Stimulated activated CD4-positive, alpha-beta T cell treated with anti-CD3 and anti-CD28 coated beads, Interleukin-15, amount 100 ng/mL, for 48 hours (primary cell): Measurements from ENCODE around the gene COLGALT1.
A peak's percentile ranks its signal among the peaks of the same experiment; 100 is the strongest.
"Not testable (repeated sequence)": the region's sequence is repeated elsewhere in the genome, so short reads cannot be mapped to it uniquely, and the experiment has no call there.

Experiments
- DNase-seq, 2 donors: peaks; one replicate each; pipeline ENCODE4 v3.0.0-alpha.2; 2020; ENCODE audit warnings: low read depth in 2 of 2

COLGALT1 gene

DNA sequence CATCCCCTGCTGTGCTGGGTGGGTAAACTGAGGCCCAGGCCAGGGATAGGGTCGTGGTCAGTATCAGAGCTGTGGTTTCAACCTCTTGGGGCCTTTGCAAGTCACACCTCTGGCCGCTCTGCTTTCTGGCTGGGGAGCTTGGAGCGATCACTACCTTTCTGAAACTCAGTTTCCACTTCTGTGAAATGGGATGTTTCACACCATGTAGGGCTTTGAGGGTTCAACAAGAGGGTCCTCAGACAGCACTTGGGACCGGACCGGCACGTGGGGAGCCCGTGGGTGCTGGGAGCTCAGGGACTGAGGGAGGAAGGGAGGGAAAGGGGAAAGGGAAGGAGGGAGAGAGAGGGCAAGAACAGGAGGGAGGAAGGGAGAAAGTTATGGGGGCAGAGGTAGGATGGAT lies 22.9 kb upstream of the COLGALT1 start:
- no peak for DNase-seq

DNA sequence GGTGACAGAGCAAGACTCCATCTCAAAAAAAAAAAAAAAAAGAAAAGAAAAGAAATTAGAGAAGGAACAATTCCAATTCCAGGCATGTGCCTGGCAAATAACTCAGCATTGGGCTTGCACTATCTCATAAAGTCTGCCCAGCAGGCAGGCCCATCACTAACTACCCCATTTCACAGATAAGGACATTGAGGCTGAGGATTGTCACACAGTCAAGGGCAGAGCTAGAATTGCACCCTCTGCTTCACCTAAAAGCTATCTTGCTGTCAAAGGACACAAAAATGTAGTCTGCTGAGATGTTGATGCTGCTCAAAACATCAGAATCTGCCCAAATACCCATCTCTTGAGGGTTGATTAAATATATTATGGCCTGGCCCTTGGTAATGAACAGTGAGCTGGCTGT lies 20.7 kb upstream of the COLGALT1 start:
- no peak for DNase-seq

DNA sequence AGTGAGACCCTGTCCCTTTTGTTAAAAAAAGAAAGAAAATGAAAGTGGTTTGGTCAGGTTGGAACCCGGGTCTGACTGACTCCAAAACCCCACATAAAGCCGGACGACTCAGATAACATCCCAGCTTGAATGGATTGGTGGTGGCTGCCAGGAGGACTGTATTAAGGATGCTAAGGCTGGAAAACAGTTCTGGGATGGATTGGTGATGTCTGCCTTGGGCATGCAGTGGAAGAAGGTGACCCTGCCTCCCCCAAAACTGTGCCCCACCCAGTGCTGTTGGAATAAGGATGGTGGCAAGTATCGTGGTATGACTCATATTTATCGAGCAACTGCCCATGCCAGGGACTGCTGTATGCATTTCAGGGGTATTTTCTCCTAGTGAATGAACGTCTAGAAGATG lies 18.5 kb upstream of the COLGALT1 start:
- DNase-seq: no peak

DNA sequence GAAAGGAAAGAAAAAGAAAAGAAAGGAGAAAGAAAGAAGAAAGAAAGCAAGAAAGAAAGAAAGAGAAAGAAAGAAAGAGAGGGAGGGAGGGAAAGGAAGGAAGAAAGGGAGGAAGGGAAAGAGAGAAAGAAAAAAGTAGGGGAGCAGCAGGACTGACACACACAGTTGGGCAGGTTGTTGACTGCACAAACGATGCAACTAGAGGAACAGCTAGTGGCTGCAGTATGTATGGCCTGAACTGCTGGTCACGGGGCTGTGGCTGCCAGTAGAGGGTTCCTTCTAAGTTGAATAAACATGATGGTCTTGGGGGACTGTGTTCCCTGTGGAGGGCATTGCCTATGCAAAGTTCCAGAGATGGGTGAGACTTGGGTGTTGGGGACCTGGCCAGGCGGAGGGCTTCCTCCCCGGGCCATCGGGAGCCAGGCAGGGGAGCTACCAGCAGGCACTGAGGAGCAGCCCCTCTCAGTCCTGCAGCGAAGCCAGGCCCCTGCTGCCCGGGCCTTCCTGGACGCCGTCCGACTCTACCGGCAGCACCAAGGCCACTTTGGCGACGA lies 16.7 kb upstream of the COLGALT1 start:
- no peak for DNase-seq

DNA sequence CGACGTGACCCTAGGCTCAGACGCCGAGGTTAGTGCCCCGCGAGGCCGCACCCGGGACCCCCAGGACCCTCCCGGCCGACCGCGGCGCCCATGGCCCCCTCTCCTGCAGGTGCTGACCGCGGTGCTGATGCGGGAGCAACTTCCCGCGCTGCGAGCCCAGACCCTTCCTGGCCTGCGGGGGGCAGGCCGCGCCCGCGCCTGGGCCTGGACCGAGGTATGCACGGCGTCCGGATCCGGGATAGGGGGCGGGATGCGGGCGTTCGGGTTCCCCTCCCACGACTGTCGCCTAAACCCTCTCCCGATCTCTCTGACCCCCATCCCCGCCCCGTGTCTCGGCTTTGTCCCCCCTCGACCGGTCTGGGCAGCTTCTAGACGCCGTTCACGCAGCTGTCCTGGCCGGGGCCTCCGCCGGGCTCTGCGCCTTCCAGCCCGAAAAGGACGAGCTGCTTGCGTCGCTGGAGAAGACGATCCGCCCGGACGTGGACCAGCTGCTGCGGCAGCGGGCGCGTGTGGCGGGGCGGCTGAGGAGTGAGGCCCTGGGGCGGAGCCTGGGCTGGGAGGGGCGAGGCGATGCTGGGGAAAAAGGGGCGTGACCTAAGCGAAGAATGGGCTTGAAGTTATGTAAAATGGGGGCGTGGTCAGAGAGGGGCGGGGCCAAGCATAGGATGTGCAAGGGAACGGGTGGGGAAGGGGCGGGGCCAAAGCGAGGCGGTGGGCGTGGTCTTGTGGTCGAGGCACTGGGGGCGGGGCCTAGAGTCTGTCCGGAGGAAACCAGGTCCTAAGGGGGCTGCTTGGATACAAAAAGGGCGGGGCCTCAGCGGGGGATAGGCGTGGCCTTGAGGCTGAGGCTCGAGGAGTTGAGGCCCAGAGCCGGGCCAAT lies 16.0 kb upstream of the COLGALT1 start:
- peak; percentile 97 to 98 for DNase-seq

DNA sequence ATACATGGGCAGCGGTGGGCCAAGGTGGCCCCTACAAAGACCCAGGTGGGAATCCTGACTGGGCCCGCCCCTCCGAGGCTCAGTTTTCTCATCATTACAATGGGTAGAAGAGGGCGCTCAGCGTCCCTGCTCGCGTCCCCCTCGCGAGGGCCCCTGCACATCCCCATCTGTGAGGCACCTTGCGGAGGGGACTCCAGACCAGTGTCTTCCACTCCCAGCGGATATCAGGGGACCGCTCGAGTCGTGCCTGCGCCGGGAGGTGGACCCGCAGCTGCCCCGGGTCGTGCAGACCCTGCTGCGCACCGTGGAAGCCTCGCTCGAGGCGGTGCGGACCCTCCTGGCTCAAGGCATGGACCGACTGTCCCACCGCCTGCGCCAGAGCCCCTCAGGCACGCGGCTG lies 15.3 kb upstream of the COLGALT1 start:
- no peak for DNase-seq

DNA sequence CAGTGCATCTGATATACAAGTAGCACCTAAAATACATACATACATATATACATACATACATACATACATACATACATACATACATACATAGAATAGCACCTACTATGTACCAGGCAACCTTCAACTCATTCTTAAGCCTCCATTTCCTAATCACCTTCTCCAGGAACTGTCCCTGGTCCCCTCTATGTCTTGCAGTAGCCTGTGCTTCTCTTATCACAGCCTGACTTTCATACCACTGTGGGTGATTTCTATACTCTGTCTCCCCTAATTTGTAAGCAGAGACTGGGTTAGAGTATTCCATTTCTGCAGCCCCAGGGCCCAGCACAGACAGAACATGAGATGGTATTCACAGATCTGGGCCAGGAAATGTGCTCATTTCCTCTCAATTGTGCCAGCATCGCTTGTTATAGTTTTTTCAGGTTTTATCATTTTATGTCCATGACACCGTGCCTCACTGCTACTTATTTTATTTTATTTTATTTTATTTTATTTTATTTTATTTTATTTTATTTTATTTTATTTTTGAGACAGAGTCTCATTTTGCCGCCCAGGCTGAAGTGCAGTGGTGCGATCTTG lies 14.2 kb upstream of the COLGALT1 start:
- DNase-seq: no peak

DNA sequence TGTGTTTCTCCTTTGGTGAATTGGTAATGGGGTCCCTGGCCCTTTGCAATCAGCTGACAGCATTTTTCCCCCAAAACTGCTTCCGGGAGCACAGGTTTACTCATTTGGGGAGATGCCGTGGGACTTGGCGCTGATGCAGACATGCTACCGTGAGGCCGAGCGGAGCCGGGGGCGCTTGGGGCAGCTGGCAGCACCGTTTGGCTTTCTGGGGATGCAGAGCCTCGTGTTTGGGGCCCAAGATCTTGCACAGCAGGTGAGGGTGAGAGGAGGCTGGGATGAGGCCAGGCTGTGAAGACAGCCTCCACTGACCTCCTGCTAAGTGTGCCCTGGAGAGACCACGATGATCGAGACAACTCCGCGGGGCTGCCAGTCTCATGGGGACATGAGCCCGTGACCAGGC lies 13.4 kb upstream of the COLGALT1 start:
- no peak for DNase-seq

DNA sequence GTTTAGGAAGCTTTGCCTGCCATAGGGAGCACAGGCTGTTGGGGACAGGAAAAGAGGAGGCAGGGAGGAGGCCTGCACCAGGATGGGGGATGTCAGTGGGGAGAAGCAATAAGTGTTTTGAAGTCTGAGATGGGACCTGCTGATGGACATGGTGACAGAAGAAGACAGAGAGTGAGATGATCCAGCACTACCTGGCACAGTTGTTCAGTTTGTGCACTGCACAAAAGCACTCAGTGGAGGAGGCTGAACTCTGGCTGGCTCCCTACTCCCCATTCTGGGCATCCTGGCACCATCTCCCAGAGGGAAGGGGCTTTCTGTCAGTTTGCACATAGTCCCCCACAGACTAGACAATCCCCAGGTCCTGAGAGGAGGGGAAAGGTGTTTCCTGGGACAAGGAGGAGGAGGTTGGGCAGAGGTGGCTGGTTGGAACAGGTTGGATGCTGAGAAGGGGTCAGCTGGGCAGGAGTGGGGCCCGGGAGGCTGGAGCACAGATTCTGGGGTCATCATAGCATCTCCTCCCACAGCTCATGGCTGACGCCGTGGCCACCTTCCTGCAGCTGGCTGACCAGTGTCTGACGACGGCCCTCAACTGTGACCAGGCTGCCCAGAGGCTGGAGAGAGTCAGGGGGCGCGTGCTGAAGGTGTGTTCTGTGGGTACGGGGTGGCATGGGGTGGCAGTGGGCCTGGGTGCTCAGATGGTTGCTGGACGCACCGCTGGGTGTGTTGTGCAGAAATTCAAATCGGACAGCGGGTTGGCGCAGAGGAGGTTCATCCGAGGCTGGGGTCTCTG lies 12.5 kb upstream of the COLGALT1 start:
- DNase-seq: no peak

DNA sequence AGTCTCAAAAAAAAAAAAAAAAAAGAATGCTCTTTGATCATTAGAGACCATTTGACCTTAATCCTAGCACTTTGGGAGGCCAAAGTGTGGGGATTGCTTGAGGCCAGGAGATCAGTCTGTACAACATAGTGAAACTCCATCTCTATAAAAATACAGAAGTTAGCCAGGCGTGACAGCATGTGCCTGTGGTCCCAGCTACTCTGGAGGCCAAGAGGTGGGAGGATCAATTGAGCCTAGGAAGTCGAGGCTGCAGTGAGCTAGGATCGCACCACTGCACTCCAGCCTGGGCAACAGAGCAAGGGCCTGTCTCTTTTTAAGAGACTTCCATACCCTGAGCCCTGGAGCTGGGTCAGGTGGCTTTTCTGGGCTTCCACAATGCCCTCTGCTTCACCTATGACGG lies 11.5 kb upstream of the COLGALT1 start:
- DNase-seq: no peak

DNA sequence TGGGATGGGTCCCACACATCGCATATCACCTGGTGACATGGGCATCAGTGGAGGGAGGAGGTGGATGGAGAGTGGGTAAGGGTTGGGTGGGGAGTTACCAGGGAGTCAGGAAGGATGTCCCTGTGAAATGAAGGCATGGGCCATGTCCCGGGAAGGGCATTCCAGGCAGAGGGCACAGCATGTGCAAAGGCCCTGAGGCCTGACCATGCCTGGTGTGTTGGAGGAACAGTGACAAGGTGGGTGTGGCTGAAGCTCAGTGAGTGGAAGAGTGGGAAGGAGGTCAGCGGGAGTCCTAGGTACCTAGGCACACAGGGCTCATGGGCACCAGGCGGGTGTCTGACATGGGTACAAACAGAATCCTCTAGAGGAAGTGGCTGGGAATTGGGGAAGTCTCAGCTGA lies 11.0 kb upstream of the COLGALT1 start:
- DNase-seq: no peak

DNA sequence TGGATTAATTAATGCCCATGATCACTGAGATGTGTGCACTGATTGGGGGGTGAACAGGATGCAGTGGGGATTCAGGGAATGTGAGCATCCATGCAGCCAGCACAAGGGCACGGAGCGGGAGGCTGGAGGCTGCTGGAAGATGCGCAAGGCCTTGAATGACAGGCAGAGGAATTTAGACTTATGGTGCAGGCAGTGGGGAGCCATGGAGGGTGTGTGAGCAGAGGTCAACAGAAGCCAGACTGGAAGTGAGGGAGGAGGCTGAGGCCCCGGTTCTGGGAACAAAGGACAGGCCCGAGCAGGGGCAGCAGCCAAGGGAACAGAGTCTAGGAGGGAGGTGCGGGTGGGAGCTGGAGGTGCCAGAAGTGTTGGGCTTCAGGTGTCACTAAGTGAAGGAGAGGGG lies 7.3 kb upstream of the COLGALT1 start:
- DNase-seq: no peak

DNA sequence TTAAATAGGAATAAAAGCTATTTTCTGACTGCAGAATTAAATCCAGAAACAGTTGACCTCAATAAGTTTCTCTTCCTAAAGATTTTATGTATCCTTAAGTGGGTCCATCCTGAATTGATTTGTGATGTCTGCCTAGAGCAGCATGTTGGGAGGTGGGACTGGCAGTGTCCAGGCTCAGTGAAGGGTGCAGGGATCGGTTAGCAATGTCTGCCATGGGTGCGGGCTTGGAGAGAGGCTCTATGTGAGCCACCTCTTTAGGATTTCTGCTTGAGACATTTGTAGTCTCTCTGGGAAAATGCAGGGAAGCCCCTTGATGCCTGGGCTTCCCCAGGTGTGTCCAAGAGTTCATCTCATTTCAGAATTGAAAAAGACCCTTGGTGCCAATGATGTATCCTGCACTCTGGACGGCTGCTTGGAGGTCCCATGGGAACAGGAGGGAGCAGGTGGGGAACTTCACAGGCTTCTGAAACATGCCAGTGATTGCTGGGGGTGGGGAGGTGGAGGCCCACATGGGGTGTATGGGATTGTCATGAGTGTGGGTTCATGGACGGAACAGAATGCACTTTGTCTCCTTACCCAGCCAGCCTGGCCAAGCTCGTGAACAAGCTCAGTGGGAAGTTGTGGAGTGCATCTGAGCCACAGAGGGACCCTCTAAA lies 6.2 kb upstream of the COLGALT1 start:
- no peak for DNase-seq

DNA sequence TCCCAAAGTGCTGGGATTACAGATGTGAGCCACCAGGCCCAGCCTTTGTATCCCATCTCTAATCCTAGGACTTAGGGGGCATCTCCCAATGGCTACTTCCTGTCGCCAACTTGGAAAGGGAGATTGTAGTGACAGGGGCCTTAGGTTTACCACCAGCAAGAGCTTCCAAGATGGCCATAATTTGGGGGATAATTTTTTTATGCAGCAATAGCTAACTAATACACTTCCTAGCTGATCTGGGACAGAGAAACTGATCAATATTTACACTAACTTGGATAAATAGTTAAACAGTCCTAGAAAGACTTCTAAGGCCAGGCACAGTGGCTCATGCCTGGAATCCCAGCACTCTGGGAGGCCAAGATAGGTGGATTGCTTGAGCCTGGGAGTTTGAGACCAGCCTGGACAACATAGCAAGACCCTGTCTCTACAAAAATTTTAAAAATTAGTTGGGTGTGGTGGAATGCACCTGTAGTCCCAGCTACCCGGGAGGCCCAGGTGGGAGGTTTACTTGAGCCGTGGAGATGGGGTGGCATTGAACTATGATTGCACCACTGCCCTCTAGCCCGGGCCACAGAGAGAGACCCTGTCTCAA lies 5.3 kb upstream of the COLGALT1 start:
- no peak for DNase-seq

DNA sequence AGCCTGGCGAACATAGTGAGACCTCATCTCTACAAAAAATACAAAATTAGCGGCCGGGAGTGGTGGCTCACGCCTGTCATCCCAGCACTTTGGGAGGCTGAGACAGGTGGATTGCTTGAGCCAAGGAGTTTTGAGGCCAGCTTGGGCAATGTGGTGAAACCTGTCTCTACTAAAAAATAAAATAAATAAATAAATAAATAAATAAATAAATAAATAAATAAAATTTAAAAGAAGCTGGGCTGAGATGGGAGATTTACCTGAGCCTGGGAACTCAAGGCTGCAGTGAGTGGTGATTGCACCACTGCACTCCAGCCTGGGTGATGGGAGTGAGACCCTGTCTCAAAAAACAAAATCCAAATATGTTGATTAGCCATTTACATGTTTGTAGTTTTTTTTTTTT lies 2.7 kb upstream of the COLGALT1 start:
- not testable (repeated sequence) for DNase-seq

DNA sequence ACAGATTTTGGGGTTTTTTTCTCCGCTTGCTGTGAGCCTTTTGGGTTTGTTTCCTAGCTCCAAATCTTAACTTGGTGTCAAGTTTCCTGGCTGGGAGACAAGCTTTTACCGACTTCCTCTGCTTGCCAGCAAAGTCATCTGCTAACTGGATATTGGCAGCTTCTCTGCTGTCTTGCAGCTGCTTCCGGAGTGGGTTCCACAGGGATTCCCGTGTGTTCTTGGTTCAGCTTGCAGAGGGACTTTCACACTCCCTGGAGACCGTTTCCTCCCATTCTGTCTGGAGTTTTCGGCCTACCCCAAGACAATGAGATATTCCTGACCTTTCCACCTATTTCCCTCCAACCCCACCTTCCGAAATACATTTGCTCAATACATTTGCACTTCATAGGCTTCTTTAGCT lies 2.2 kb upstream of the COLGALT1 start:
- no peak for DNase-seq

DNA sequence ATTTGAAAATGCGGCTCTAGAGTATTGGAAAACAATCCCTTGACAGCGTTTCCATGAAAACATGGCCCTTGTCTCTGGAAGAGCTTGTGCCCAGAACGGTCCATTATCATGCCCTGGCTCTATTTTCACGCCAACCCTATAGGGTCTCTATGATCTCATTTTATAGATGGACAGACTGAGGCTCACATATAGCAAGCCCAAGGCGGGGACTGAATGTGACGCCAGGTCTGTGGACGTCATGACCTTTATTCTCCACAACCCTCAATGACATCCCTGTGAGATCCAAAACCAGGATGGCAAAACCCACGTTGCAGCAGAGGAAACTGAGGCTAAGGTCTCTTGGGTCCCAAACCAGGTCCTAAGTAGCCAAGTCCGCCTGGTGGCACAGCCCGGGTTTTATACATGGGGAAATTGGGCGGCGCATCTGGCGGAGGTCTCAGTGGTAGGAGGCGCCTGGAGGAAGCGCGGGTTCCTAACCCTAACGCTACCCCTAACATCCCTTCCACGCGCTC lies 425 bp upstream of the COLGALT1 start:
- DNase-seq: no peak

DNA sequence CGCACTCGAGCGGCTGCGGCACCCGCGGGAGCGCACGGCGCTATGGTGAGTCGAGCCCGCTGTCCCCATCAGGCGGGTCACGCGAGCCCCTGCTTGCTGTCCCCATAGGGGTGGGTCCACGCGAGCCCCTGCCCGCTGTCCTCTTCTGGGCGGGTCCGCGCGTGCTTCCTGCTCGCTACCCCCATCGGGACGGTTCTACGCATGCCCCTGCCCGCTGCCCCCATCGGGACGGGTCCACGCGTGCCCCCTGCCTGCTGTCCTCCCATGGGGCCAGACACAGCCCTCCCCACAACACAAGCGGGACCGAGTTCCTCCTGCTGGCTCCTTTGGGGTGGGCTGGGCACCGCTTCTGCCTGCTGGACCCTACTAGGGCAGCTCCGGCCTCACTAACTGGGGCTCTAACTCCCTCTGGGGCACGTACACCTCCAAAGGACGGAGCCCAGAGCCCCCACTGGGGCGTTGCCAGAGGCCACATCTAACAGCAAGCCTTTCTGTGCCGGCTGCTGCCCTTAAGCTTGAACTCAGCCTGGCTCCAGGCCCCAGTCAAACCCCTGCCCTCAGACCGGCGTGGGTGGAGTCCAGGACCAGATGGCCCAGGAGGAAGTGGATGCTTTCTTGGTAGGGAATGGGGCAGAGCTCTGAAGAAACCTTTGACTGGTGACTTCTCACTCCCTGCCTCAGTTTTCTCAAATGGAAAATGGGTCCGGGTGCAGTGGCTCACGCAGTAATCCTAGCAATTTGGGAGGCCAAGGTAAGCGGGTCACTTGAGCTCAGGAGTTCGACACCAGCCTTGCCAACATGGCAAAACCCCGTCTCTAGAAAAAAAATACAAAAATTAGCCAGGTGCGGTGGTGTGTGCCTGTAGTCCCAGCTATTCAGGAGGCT lies 722 bp downstream of the COLGALT1 start:
- no peak for DNase-seq

DNA sequence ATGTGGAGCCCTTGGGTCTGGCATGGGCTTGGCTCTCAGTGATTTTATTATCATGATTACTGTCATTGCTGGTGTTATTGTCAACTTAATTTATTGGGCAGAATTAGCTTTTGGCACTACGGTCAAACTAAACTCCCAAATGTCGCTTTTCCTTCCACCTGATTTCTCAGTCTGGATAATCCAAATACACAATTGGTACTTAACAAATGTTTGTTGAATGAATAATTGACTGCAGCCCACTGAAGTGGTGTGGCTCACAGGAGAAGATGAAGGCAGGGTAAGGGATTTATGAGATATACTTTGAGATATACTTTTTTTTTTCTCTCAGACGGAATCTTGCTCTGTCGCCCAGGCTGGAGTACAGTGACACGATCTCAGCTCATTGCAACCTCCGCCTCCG lies 1.5 kb downstream of the COLGALT1 start:
- DNase-seq: no peak

DNA sequence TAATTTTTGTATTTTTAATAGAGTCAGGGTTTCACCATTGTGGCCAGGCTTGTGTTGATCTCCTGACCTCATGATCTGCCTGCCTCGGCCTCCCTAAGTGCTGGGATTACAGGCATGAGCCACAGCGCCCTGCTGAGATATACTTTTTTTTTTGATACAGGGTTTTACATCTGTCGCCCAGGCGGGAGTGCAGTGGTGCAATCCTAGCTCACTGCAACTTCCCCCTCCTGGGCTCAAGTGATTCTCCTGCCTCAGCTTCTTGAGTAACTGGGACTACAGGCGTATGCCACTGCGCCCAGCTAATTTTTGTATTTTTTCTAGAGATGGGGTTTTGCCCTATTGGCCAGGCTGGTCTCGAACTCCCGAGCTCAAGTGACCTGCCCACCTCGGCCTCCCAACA lies 2.0 kb downstream of the COLGALT1 start:
- DNase-seq: no peak
